ENCODE results near the gene SLC35F3. TPM values are rescaled to one million over a fixed set of nuclear protein-coding genes. Genes with fewer than 3 reads are reported as not detected.

SLC35F3 gene
- total RNA-seq, 1 experiment from 2014 or later = 3.3 TPM

- Mint-ChIP-seq H3K27me3 (ENCODE audit: insufficient read depth, unreplicated experiment) (no peaks in the 10 kb centered on the region), H3K4me3 (ENCODE audit: unreplicated experiment) (no peak overlapping the region), H3K9me3 (ENCODE audit: unreplicated experiment) (peaks cover 15% of the 10 kb centered on the region), H3K36me3 (ENCODE audit: insufficient read depth, unreplicated experiment) (no peaks in the 10 kb centered on the region), H3K4me1 (ENCODE audit: insufficient read depth, unreplicated experiment) (no peaks in the 10 kb centered on the region), H3K27ac (ENCODE audit: low read depth, unreplicated experiment) (no peak overlapping the region)
- BruUV-seq (replicated peaks) = no TSS peak
- ChIA-PET POLR2A (no interaction called here), CTCF (interaction anchor here (0.6 to 2.5 kb wide), 2 partner anchors 10 to 345 kb away, joined by 4 to 14 read pairs; no protein-coding TSS in a partner anchor)
- intact Hi-C loops (cut with micrococcal nuclease) = no loop called here
- no peak for TF ChIP-seq CTCF (IDR thresholded peaks at IDR 0.05; ENCODE audit: unreplicated experiment)
- DNase-seq (ENCODE audit: unreplicated experiment) = no peak
These were observed 58.4 kb downstream of the SLC35F3 start for GRCh38 chr1:233962878-233963277.

- H3K27ac Mint-ChIP-seq (ENCODE audit: low read depth, unreplicated experiment) = no peak overlapping the region
- DNase-seq (ENCODE audit: unreplicated experiment) = no peak
- H3K4me1 Mint-ChIP-seq (ENCODE audit: insufficient read depth, unreplicated experiment) = no peaks in the 10 kb centered on the region
- H3K36me3 Mint-ChIP-seq (ENCODE audit: insufficient read depth, unreplicated experiment) = no peaks in the 10 kb centered on the region
- no TSS peak for BruUV-seq (replicated peaks)
- H3K27me3 Mint-ChIP-seq (ENCODE audit: insufficient read depth, unreplicated experiment) = no peaks in the 10 kb centered on the region
- no peak overlapping the region for H3K4me3 Mint-ChIP-seq (ENCODE audit: unreplicated experiment)
- ChIA-PET CTCF (interaction anchor here (1.0 to 1.6 kb wide), 3 partner anchors 9 to 661 kb away, joined by 3 read pairs; no protein-coding TSS in a partner anchor), POLR2A (no interaction called here)
- TF ChIP-seq CTCF (IDR thresholded peaks at IDR 0.05; ENCODE audit: unreplicated experiment) = no peak
- peaks cover 15% of the 10 kb centered on the region for H3K9me3 Mint-ChIP-seq (ENCODE audit: unreplicated experiment)
- intact Hi-C loops (cut with micrococcal nuclease) = no loop called here
These were observed 61.4 kb downstream of the SLC35F3 start for GRCh38 chr1:233965856-233966255.

GRCh38 chr1:233971753-233972152 is 67.3 kb downstream of the SLC35F3 start:
- peaks cover 9% of the 10 kb centered on the region for H3K4me1 Mint-ChIP-seq (ENCODE audit: insufficient read depth, unreplicated experiment)
- H3K4me3 Mint-ChIP-seq (ENCODE audit: unreplicated experiment) = no peak overlapping the region
- no peaks in the 10 kb centered on the region for H3K9me3 Mint-ChIP-seq (ENCODE audit: unreplicated experiment)
- intact Hi-C loops (cut with micrococcal nuclease) = no loop called here
- POLR2A ChIA-PET = interaction anchor here (1.8 to 2.0 kb wide), 2 partner anchors 11 to 14 kb away, joined by 5 read pairs; no protein-coding TSS in a partner anchor
- H3K36me3 Mint-ChIP-seq (ENCODE audit: insufficient read depth, unreplicated experiment) = peaks cover 6% of the 10 kb centered on the region
- no peak for TF ChIP-seq CTCF (IDR thresholded peaks at IDR 0.05; ENCODE audit: unreplicated experiment)
- CTCF ChIA-PET = interaction anchor here (0.6 to 2.8 kb wide), 4 partner anchors 8 to 44 kb away, joined by 3 to 14 read pairs (median 4); no protein-coding TSS in a partner anchor
- H3K27ac Mint-ChIP-seq (ENCODE audit: low read depth, unreplicated experiment) = no peak overlapping the region
- H3K27me3 Mint-ChIP-seq (ENCODE audit: insufficient read depth, unreplicated experiment) = no peaks in the 10 kb centered on the region
- no peak for DNase-seq (ENCODE audit: unreplicated experiment)
- BruUV-seq (replicated peaks) = no TSS peak

- CTCF ChIA-PET = interaction anchor here (0.6 to 2.8 kb wide), 5 partner anchors 9 to 67 kb away, joined by 3 to 14 read pairs (median 4); no protein-coding TSS in a partner anchor
- peaks cover 6% of the 10 kb centered on the region for H3K36me3 Mint-ChIP-seq (ENCODE audit: insufficient read depth, unreplicated experiment)
These were observed 68.1 kb downstream of the SLC35F3 start for GRCh38 chr1:233972563-233972950.

More at GRCh38 chr1:233972563-233972950, 68.1 kb downstream of the SLC35F3 start:
- TF ChIP-seq CTCF (IDR thresholded peaks at IDR 0.05; ENCODE audit: unreplicated experiment) = no peak
- Mint-ChIP-seq H3K4me3 (ENCODE audit: unreplicated experiment) (no peak overlapping the region), H3K4me1 (ENCODE audit: insufficient read depth, unreplicated experiment) (peaks cover 9% of the 10 kb centered on the region), H3K27ac (ENCODE audit: low read depth, unreplicated experiment) (no peak overlapping the region), H3K9me3 (ENCODE audit: unreplicated experiment) (no peaks in the 10 kb centered on the region), H3K27me3 (ENCODE audit: insufficient read depth, unreplicated experiment) (no peaks in the 10 kb centered on the region)
- intact Hi-C loops (cut with micrococcal nuclease) = no loop called here
- DNase-seq (ENCODE audit: unreplicated experiment) = no peak
- BruUV-seq (replicated peaks) = no TSS peak
- POLR2A ChIA-PET = interaction anchor here (1.8 to 2.0 kb wide), 2 partner anchors 10 to 13 kb away, joined by 5 read pairs; no protein-coding TSS in a partner anchor
